BJ (cell line): ENCODE data around the gene NPY. TPM values are rescaled to one million over a fixed set of nuclear protein-coding genes. Genes with fewer than 3 reads are reported as not detected.

Experiments used
- CTCF ChIA-PET: fragments of 350-600 bp; formaldehyde crosslinking; extraction: SDS; loops from one replicate; lab custom pipeline; 2021; ENCODE audit warnings: antibody characterized with exemption, inconsistent platforms; lab: Yijun Ruan, JAX
- POLR2A ChIA-PET: fragments of 300-600 bp; sonication (Branson Sonifier 250); formaldehyde crosslinking; extraction: SDS; loops from one replicate; lab custom pipeline; 2021; ENCODE audit warnings: antibody characterized with exemption; lab: Charles Lee
- DNase-seq: peaks from one replicate; pipeline ENCODE4 v3.0.0-alpha.2; 2011; ENCODE audit warnings: low read depth
- H3K27me3 ChIP-seq: 2 replicates; pipeline ENCODE4 v1.6.0; 2011; ENCODE audit warnings: low read length; ENCODE audit not compliant: control insufficient read depth, insufficient read depth
- H3K36me3 ChIP-seq: 2 replicates; pipeline ENCODE4 v1.5.1; 2011; ENCODE audit warnings: low read length; ENCODE audit not compliant: control insufficient read depth, insufficient read depth
- H3K4me3 ChIP-seq: 2 replicates; pipeline ENCODE4 v1.5.1; 2011; ENCODE audit warnings: low read depth, mild to moderate bottlenecking, control low read depth, low read length
- polyA plus RNA-seq: library from polyadenylated mRNA; depleted of rRNA; stranded (reverse); fragments of >200 nt; gene quantifications from 2 replicates; pipeline ENCODE4 v1.2.3, GENCODE V29; 2011
- TF ChIP-seq, protein P1 (sequence below): IDR thresholded peaks from 2 replicates; pipeline ENCODE4 v1.5.1; 2011; ENCODE audit warnings: low read depth, mild to moderate bottlenecking, control low read depth, inconsistent platforms, low read length, moderate library complexity; ENCODE audit not compliant: insufficient read depth

NPY gene
- polyA plus RNA-seq, 1 experiment = not detected

DNA sequence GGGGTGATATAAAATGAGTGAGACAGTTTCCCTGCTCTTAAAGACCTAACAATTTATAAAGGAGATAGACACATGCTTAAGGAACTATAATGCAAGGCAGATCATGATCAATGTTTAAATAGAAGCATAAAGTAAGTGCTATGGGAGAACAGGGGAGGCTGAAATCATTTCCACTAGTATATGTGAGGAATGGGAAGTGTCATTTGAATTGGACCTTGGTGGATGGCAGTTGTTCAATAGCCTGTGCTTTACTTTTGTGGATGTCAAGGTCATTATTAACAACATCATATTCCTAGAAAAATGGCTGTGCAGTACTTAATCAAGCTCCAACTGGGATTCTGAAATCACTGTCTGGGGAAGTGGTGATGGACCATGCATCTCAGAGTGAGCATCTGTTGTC is 14.7 kb downstream of the NPY start:
- Histone ChIP-seq H3K27me3 (no peaks in the 10 kb centered on the region), H3K36me3 (no peaks in the 10 kb centered on the region), H3K4me3 (no peak overlapping the region)
- no peak for DNase-seq
- TF ChIP-seq, protein P1, sequence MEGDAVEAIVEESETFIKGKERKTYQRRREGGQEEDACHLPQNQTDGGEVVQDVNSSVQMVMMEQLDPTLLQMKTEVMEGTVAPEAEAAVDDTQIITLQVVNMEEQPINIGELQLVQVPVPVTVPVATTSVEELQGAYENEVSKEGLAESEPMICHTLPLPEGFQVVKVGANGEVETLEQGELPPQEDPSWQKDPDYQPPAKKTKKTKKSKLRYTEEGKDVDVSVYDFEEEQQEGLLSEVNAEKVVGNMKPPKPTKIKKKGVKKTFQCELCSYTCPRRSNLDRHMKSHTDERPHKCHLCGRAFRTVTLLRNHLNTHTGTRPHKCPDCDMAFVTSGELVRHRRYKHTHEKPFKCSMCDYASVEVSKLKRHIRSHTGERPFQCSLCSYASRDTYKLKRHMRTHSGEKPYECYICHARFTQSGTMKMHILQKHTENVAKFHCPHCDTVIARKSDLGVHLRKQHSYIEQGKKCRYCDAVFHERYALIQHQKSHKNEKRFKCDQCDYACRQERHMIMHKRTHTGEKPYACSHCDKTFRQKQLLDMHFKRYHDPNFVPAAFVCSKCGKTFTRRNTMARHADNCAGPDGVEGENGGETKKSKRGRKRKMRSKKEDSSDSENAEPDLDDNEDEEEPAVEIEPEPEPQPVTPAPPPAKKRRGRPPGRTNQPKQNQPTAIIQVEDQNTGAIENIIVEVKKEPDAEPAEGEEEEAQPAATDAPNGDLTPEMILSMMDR = no peak
- CTCF ChIA-PET = no interaction called here
- POLR2A ChIA-PET = no interaction called here

DNA sequence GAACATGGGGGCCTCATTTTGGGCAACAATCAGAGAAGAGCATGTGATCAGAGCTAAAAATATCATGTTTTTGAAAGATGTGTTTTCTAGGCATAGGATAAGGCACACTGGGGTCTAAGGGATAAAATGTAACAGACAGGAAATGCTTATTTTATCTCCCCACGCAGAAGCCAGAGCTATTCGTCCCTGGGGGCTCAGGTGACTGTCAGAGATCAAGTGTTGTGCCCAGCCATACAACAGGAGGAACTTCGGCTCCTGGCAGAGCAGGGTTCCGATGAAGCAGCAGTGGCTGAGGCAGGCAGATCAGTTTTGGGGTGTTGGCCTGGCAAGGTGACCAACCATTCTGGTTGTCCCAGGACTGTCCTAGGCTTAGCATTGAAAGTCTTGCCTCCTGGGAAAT is 15.2 kb downstream of the NPY start:
- ChIA-PET CTCF (no interaction called here), POLR2A (no interaction called here)
- Histone ChIP-seq H3K27me3 (no peaks in the 10 kb centered on the region), H3K4me3 (no peak overlapping the region), H3K36me3 (no peaks in the 10 kb centered on the region)
- no peak for DNase-seq
- TF ChIP-seq, protein P1 = no peak

DNA sequence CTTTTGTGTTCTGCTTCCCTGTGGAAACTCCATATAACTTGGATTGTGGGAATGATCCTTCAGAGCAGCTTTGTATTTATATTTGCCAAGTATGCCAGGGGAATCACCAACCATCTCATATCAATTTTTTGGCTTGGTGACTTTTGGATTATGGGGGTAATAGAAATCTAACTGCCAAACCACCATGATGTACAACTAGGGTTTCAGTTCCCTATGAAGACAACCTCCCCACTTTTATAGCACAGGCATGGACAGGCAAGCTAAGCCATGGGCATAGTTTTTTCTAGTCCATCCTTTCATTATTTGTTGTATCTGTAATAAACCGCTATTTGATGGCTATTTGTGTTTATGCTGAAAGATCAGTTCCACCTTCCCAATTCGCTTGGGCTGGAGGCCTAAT is 17.7 kb downstream of the NPY start:
- POLR2A ChIA-PET = no interaction called here
- TF ChIP-seq, protein P1 = no peak
- CTCF ChIA-PET = no interaction called here
- Histone ChIP-seq H3K27me3 (no peaks in the 10 kb centered on the region), H3K4me3 (no peak overlapping the region), H3K36me3 (no peaks in the 10 kb centered on the region)
- DNase-seq = no peak

DNA sequence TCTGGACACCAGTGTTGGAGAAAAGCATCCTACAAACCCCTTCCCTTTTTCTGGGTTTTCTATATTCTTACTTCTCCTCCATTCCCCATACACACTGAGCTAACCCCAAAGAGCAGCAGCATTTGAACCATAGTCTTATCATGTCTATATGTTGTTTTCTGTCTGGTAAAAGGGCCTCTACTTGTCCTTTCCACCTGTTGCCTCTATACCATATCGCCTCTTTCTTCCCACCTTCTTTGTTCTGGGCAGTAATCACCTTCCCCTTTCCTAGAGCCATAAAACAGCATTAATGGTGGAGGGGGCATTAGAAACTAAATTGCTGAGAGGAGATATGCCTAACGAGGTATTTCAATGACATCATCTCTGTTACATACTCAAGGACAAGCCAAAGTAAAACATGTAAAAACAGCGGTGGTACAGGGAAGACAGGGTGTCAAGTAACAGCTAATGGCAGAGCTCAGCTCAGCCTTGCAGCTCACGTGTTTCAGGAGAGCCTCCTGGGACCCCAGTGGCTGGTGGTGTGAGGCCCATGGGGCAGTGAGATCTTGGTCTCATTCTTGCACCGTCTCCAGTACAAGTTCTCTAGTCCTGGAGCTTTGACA is 20.6 kb downstream of the NPY start:
- Histone ChIP-seq H3K36me3 (no peaks in the 10 kb centered on the region), H3K27me3 (no peaks in the 10 kb centered on the region), H3K4me3 (no peak overlapping the region)
- POLR2A ChIA-PET = no interaction called here
- TF ChIP-seq, protein P1 = no peak
- no peak for DNase-seq
- CTCF ChIA-PET = interaction anchor here (1.0 kb wide), 1 partner anchor 15 kb away, joined by 3 read pairs; no protein-coding TSS in a partner anchor

DNA sequence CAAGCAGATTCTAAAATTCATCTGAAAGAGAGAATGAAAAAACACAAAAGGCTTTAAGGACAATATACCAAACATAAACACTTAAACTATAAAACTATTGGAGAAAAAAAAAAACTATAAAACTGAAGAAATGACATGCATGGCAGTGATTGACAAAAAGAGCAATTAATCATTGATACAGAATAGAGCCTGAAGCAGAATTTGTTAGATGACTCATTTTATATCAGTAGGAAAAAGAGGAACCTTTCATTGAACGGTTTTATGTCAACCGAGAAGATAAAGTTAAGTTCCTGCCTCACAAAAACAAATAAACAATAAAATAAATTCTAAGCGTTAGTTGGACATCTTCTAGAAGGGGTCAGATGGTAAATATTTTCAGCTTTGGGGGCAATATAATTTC is 23.3 kb downstream of the NPY start:
- Histone ChIP-seq H3K4me3 (no peak overlapping the region), H3K27me3 (no peaks in the 10 kb centered on the region), H3K36me3 (no peaks in the 10 kb centered on the region)
- no peak for DNase-seq
- POLR2A ChIA-PET = no interaction called here
- CTCF ChIA-PET = no interaction called here
- TF ChIP-seq, protein P1 = no peak
